ENCODE results near the gene CLDN11.

Gene CLDN11

GRCh38 chr3:170418422-170419398 lies at the start of gene CLDN11:
Gene CLDN11, plus strand, starts transcription at chr3:170418868. Its CDS starts 199 bp downstream, at chr3:170419067.
- H3K36me3 ChIP-seq (ENCODE audit: control insufficient read depth, low read depth, low read length) = no peaks in the 10 kb centered on the region
- H3K27me3 ChIP-seq (ENCODE audit: control insufficient read depth, insufficient read depth, low read length) = peaks cover 46% of the 10 kb centered on the region
- peaks cover 7% of the 10 kb centered on the region for H3K4me1 ChIP-seq (ENCODE audit: control insufficient read depth, low read depth, low read length)
- H3K4me3 ChIP-seq (ENCODE audit: low read length) = peak within 1 kb of the TSS; percentile 61
- no peaks in the 10 kb centered on the region for H3K9me3 ChIP-seq (ENCODE audit: control insufficient read depth, low read depth, low read length)
- no peak within 1 kb of the TSS for H3K9ac ChIP-seq (ENCODE audit: low read length)
- no peak within 1 kb of the TSS for H3K27ac ChIP-seq (ENCODE audit: low read length)

- Histone ChIP-seq H3K9ac (ENCODE audit: low read length) (no peak overlapping the region), H3K36me3 (ENCODE audit: control insufficient read depth, low read depth, low read length) (peaks cover 9% of the 10 kb centered on the region), H3K27me3 (ENCODE audit: control insufficient read depth, insufficient read depth, low read length) (no peaks in the 10 kb centered on the region), H3K4me3 (ENCODE audit: low read length) (no peak overlapping the region), H3K27ac (ENCODE audit: low read length) (no peak overlapping the region), H3K4me1 (ENCODE audit: control insufficient read depth, low read depth, low read length) (no peaks in the 10 kb centered on the region), H3K9me3 (ENCODE audit: control insufficient read depth, low read depth, low read length) (no peaks in the 10 kb centered on the region)
Measured at GRCh38 chr3:170368921-170369320, 49.7 kb upstream of the CLDN11 start.

DNA sequence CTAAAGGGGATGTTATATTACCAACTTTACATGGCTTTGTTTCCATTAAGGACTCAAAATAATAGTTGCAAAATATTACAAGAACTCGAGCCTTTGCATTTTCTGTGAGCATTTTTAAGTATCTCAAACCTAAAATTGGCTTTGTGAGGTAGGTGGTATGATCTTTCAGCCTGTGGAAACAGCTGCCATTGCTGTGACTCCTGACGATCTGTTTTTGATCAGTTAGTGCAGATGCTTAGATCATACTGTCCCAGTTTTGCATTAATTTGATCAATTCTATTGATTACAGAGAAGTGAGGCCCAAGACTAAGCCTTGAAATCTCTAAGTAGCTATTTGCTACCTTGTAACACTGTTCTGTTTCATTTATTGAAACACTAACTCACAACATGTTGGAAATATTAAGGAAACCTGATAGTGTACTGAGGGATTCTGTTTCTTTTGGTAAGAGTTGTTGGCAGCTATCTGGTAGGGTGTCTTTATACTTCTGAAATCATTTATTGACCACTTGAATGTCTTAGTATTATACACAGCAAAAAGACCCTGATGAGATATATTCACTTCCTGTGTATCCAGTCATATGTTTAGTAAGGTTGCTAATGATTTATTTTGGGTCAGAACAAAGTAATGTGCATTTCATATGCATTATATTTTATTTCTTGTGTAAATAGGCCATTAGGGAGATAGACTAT lies 46.3 kb upstream of the CLDN11 start:
- Histone ChIP-seq H3K27ac (ENCODE audit: low read length) (no peak overlapping the region), H3K4me1 (ENCODE audit: control insufficient read depth, low read depth, low read length) (no peaks in the 10 kb centered on the region), H3K36me3 (ENCODE audit: control insufficient read depth, low read depth, low read length) (peaks cover 13% of the 10 kb centered on the region), H3K9me3 (ENCODE audit: control insufficient read depth, low read depth, low read length) (no peaks in the 10 kb centered on the region), H3K4me3 (ENCODE audit: low read length) (no peak overlapping the region), H3K27me3 (ENCODE audit: control insufficient read depth, insufficient read depth, low read length) (no peaks in the 10 kb centered on the region), H3K9ac (ENCODE audit: low read length) (no peak overlapping the region)

- Histone ChIP-seq H3K4me3 (ENCODE audit: low read length) (no peak overlapping the region), H3K4me1 (ENCODE audit: control insufficient read depth, low read depth, low read length) (no peaks in the 10 kb centered on the region), H3K36me3 (ENCODE audit: control insufficient read depth, low read depth, low read length) (peaks cover 53% of the 10 kb centered on the region), H3K9me3 (ENCODE audit: control insufficient read depth, low read depth, low read length) (no peaks in the 10 kb centered on the region), H3K9ac (ENCODE audit: low read length) (no peak overlapping the region), H3K27me3 (ENCODE audit: control insufficient read depth, insufficient read depth, low read length) (no peaks in the 10 kb centered on the region), H3K27ac (ENCODE audit: low read length) (no peak overlapping the region)
Measured at GRCh38 chr3:170383567-170383966, 35.1 kb upstream of the CLDN11 start.

DNA sequence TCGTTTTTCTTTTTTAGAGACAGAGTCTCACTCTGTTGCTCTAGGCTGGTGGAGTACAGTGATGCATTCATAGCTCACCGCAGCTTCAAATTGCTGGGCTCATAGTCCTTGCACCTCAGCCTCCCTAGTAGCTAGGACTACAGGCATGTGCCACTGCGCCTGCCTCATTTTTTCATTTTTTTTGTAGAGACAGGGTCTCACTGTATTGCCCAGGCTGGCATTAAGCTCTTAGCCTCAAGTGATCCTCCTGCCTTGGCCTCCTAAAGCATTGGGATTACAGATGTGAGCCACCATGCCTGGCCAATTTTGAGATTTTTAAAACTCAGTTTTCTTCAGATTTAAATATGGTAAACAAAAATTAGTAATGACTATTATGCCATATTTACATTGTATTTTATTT lies 32.2 kb upstream of the CLDN11 start:
- Histone ChIP-seq H3K27me3 (ENCODE audit: control insufficient read depth, insufficient read depth, low read length) (no peaks in the 10 kb centered on the region), H3K36me3 (ENCODE audit: control insufficient read depth, low read depth, low read length) (peaks cover 64% of the 10 kb centered on the region), H3K27ac (ENCODE audit: low read length) (no peak overlapping the region), H3K9ac (ENCODE audit: low read length) (no peak overlapping the region), H3K9me3 (ENCODE audit: control insufficient read depth, low read depth, low read length) (no peaks in the 10 kb centered on the region), H3K4me3 (ENCODE audit: low read length) (no peak overlapping the region), H3K4me1 (ENCODE audit: control insufficient read depth, low read depth, low read length) (no peaks in the 10 kb centered on the region)

- Histone ChIP-seq H3K9ac (ENCODE audit: low read length) (no peak overlapping the region), H3K4me3 (ENCODE audit: low read length) (no peak overlapping the region), H3K9me3 (ENCODE audit: control insufficient read depth, low read depth, low read length) (no peaks in the 10 kb centered on the region), H3K36me3 (ENCODE audit: control insufficient read depth, low read depth, low read length) (peaks cover 76% of the 10 kb centered on the region), H3K27me3 (ENCODE audit: control insufficient read depth, insufficient read depth, low read length) (no peaks in the 10 kb centered on the region), H3K27ac (ENCODE audit: low read length) (no peak overlapping the region), H3K4me1 (ENCODE audit: control insufficient read depth, low read depth, low read length) (no peaks in the 10 kb centered on the region)
Measured at GRCh38 chr3:170387950-170388349, 30.7 kb upstream of the CLDN11 start.

DNA sequence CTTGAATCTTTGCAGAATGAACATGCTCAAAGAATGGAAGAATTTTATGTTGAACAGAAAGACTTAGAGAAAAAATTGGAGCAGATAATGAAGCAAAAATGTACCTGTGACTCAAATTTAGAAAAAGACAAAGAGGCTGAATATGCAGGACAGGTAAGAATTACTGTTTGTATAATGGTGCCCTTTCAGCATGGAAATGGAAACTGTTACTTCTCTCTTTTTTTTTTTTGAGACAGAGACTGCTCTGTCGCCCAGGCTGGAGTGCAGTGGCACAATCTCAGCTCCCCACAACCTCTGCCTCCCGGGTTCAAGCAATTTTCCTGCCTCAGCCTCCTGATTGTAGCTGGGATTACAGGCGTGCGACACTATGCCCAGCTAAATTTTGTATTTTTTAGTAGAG lies 27.6 kb upstream of the CLDN11 start:
- Histone ChIP-seq H3K9me3 (ENCODE audit: control insufficient read depth, low read depth, low read length) (no peaks in the 10 kb centered on the region), H3K4me3 (ENCODE audit: low read length) (no peak overlapping the region), H3K36me3 (ENCODE audit: control insufficient read depth, low read depth, low read length) (peaks cover 59% of the 10 kb centered on the region), H3K4me1 (ENCODE audit: control insufficient read depth, low read depth, low read length) (no peaks in the 10 kb centered on the region), H3K27me3 (ENCODE audit: control insufficient read depth, insufficient read depth, low read length) (no peaks in the 10 kb centered on the region), H3K27ac (ENCODE audit: low read length) (no peak overlapping the region), H3K9ac (ENCODE audit: low read length) (no peak overlapping the region)

DNA sequence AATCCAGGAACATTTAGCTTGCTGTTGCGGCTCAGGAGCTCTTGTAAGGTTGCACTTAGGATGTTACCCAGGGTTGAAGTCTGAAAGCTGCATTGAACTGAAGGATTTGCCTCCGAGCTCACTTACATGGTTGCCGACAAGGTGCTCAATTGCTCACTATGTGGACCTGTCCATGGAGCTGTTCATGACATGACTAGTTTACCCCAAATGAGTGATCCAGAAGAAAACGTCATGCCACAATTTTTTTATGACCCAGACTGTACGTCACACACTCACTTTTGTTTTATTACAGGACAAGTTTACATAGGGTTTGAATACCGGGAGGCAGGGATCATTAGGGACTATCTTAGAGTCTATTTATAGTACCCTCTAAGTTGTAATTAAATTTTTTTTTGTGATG lies 21.0 kb upstream of the CLDN11 start:
- Histone ChIP-seq H3K4me3 (ENCODE audit: low read length) (no peak overlapping the region), H3K4me1 (ENCODE audit: control insufficient read depth, low read depth, low read length) (no peaks in the 10 kb centered on the region), H3K36me3 (ENCODE audit: control insufficient read depth, low read depth, low read length) (peaks cover 10% of the 10 kb centered on the region), H3K27me3 (ENCODE audit: control insufficient read depth, insufficient read depth, low read length) (no peaks in the 10 kb centered on the region), H3K27ac (ENCODE audit: low read length) (no peak overlapping the region), H3K9me3 (ENCODE audit: control insufficient read depth, low read depth, low read length) (no peaks in the 10 kb centered on the region), H3K9ac (ENCODE audit: low read length) (no peak overlapping the region)

- no peak overlapping the region for H3K9ac ChIP-seq (ENCODE audit: low read length)
- no peaks in the 10 kb centered on the region for H3K27me3 ChIP-seq (ENCODE audit: control insufficient read depth, insufficient read depth, low read length)
- H3K4me1 ChIP-seq (ENCODE audit: control insufficient read depth, low read depth, low read length) = no peaks in the 10 kb centered on the region
- no peaks in the 10 kb centered on the region for H3K9me3 ChIP-seq (ENCODE audit: control insufficient read depth, low read depth, low read length)
- no peak overlapping the region for H3K27ac ChIP-seq (ENCODE audit: low read length)
- H3K4me3 ChIP-seq (ENCODE audit: low read length) = no peak overlapping the region
- no peaks in the 10 kb centered on the region for H3K36me3 ChIP-seq (ENCODE audit: control insufficient read depth, low read depth, low read length)
Measured at GRCh38 chr3:170405101-170405500, 13.6 kb upstream of the CLDN11 start.

- H3K27me3 ChIP-seq (ENCODE audit: control insufficient read depth, insufficient read depth, low read length) = no peaks in the 10 kb centered on the region
- no peaks in the 10 kb centered on the region for H3K4me1 ChIP-seq (ENCODE audit: control insufficient read depth, low read depth, low read length)
- H3K9me3 ChIP-seq (ENCODE audit: control insufficient read depth, low read depth, low read length) = no peaks in the 10 kb centered on the region
- no peak overlapping the region for H3K27ac ChIP-seq (ENCODE audit: low read length)
- H3K9ac ChIP-seq (ENCODE audit: low read length) = no peak overlapping the region
- H3K36me3 ChIP-seq (ENCODE audit: control insufficient read depth, low read depth, low read length) = no peaks in the 10 kb centered on the region
- no peak overlapping the region for H3K4me3 ChIP-seq (ENCODE audit: low read length)
Measured at GRCh38 chr3:170410428-170411029, 8.1 kb upstream of the CLDN11 start.

DNA sequence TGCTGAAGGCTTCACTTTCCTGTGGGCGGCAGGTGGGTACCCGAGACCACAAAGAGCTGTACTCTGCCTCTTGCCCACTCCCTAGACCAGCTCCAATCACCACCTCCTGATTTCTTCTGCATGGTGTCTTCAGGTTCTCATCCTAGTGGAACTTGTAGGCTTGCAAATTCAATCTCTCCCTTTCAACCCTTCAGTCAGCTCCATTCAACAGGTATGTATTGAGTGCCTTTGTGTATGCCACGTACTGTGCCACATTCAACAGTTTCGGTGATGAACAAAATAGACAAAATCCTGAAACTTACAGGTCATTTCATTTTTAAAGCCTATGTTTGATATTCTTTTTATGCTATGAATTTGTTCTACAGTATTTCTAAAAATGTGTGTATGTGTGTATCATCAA lies 5.4 kb upstream of the CLDN11 start:
- H3K27ac ChIP-seq (ENCODE audit: low read length) = no peak overlapping the region

More for the DNA sequence above, 5.4 kb upstream of the CLDN11 start:
- no peak overlapping the region for H3K4me3 ChIP-seq (ENCODE audit: low read length)
- H3K36me3 ChIP-seq (ENCODE audit: control insufficient read depth, low read depth, low read length) = no peaks in the 10 kb centered on the region
- H3K9ac ChIP-seq (ENCODE audit: low read length) = no peak overlapping the region
- H3K4me1 ChIP-seq (ENCODE audit: control insufficient read depth, low read depth, low read length) = no peaks in the 10 kb centered on the region
- no peaks in the 10 kb centered on the region for H3K9me3 ChIP-seq (ENCODE audit: control insufficient read depth, low read depth, low read length)
- H3K27me3 ChIP-seq (ENCODE audit: control insufficient read depth, insufficient read depth, low read length) = peaks cover 15% of the 10 kb centered on the region

All from iPS-18a (cell line).